Fibroblast of villous mesenchyme (primary cell): ENCODE measurements around the gene RBFOX2. TPM values are rescaled to one million over a fixed set of nuclear protein-coding genes. Genes with fewer than 3 reads are reported as not detected.

Experiments
- DNase-seq: peaks from one replicate; pipeline ENCODE4 v3.0.0-alpha.2; 2010; ENCODE audit warnings: low read depth
- H3K4me3 ChIP-seq: 2 replicates; pipeline ENCODE4 v1.5.1; 2011; ENCODE audit warnings: low read depth, mild to moderate bottlenecking, low read length
- total RNA-seq: library from RNA; depleted of rRNA; stranded (reverse); fragments of >200 nt; gene quantifications from 2 replicates; pipeline ENCODE4 v1.2.3, GENCODE V29; 2012
- TF ChIP-seq, protein P1 (sequence below): IDR thresholded peaks from 2 replicates; pipeline ENCODE4 v1.5.1; 2012; ENCODE audit warnings: low read depth, mild to moderate bottlenecking, low read length; ENCODE audit not compliant: insufficient read depth

The RBFOX2 gene
- total RNA-seq, 1 donor: 174 TPM

DNA sequence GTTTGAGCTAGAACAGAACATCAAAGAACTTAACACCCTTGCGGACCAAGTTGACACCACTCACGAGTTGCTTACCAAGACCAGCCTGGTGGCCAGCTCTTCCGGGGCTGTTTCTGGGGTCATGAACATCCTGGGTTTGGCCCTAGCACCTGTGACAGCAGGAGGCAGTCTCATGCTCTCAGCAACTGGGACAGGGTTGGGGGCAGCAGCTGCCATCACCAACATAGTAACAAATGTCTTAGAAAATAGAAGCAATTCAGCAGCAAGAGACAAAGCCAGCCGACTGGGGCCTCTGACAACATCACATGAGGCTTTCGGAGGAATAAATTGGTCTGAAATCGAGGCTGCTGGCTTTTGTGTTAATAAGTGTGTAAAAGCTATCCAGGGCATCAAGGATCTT, 302.2 kb downstream of the RBFOX2 start:
- no peak overlapping the region for H3K4me3 ChIP-seq
- TF ChIP-seq, protein P1, sequence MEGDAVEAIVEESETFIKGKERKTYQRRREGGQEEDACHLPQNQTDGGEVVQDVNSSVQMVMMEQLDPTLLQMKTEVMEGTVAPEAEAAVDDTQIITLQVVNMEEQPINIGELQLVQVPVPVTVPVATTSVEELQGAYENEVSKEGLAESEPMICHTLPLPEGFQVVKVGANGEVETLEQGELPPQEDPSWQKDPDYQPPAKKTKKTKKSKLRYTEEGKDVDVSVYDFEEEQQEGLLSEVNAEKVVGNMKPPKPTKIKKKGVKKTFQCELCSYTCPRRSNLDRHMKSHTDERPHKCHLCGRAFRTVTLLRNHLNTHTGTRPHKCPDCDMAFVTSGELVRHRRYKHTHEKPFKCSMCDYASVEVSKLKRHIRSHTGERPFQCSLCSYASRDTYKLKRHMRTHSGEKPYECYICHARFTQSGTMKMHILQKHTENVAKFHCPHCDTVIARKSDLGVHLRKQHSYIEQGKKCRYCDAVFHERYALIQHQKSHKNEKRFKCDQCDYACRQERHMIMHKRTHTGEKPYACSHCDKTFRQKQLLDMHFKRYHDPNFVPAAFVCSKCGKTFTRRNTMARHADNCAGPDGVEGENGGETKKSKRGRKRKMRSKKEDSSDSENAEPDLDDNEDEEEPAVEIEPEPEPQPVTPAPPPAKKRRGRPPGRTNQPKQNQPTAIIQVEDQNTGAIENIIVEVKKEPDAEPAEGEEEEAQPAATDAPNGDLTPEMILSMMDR: no peak
- DNase-seq: no peak

DNA sequence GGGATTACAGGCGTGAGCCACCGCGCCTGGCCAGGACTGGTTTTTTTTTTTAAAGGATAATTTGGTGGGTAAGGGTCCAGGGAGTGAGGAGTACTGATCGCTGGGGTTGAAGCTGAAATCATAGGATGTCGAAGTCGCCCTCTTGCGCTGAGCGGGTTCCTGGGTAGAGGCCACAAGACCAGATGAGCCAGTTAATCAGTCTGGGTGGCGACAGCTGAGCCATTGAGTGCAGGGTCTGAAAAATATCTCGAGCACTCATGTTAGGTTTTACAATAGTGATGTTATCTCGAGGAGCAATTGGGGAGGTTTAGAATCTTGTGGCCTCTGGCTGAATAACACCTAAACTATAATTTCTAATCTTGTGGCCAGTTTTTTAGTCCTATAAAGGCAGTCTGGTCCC, 303.1 kb downstream of the RBFOX2 start:
- DNase-seq: peak; percentile 23
- TF ChIP-seq, protein P1: no peak
- no peak overlapping the region for H3K4me3 ChIP-seq

DNA sequence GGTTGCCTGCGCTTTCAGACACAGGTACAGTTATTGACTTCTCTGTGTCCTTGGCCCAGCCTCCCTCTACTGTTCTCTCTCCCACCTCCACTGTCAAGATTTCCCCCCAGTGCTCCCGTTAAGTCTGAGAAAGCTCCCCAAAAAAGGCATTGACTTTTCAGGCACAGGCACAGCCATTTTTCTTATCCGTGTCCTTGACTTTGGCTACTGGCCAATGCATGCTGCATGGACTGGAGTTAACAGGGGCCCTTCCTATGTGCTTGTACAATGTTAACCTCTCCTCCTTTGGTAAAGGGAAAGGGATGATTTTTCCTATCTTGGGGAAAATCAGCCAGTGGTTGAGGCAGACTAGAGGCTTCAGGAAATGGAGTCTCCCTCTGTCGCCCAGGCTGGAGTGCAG, 306.7 kb downstream of the RBFOX2 start:
- no peak for DNase-seq
- TF ChIP-seq, protein P1: no peak
- no peak overlapping the region for H3K4me3 ChIP-seq

DNA sequence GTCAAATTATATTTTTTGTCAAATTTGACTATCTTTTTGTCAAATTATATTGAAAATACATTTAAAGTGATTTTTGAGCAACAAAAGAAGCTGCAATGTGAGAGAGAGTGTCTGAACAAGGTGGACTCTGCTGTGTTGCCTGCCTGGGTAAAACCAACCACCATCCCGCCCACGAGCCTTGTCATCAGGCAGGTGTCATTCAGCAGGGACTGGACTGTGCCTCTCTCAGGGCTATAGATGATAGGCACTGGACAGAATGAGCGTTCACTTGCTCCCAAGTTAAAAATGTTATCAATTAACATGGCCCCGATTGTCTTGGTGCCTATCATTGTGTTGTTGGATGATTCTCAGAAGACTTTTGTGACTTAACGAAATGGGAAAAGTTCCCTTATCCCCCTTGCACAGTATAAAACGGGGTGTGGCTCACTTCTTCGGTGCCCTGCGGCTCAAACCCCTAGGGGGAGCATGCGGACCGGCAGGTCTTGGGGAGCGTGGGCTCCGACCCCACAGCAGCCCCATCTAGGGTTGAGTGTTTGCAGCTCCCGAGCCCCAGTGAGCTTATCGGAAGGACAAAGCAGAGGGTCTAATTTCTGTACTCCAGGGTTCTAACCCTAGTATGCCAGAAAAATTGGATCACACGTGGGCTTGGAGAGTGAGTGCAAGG, 309.3 kb downstream of the RBFOX2 start:
- no peak for DNase-seq
- TF ChIP-seq, protein P1: no peak
- no peak overlapping the region for H3K4me3 ChIP-seq

DNA sequence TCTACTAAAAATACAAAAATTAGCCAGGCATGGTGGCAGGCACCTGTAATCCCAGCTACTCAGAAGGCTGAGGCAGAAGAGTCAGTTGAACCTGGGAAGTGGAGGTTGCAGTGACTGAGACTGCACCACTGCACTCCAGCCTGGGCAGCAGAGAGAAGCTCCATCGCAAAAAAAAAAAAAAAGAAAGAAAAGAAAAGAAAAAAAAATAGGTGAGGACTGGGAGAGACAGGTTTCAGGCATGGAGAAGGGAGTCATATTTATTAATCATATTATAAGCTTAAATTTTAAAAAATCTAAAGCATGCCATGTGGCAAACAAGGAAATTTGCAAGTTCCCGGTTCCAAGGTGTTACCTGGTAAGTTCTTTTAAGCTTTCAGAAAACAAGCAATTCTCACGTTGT, 311.1 kb downstream of the RBFOX2 start, which contains the start of gene APOL5:
TSS of gene APOL5 (plus strand) at position 301 of the 400 bp plus-strand sequence. CDS start at position 301, 0 bp downstream.
- DNase-seq: no peak
- H3K4me3 ChIP-seq: no peak within 1 kb of the TSS
- TF ChIP-seq, protein P1: no peak

DNA sequence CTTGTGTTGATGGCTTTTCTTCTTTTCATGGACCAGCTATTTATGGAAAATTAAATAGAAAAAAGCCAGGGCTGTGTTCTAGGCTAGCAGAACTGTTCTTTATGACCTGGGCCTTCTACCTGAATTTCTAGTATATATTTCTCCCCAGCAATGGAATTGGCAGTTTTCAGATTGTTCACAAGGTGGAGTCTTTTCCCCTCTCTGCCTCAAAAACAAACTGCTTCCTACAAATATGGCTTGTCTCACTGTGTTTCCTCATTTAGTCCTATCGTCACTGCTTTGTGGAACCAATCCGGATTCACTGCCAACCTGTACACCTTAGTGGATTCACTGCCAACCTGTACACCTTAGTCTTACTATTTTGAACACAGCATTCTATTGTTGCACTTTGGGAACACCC, 316.0 kb downstream of the RBFOX2 start:
- H3K4me3 ChIP-seq: no peak overlapping the region
- no peak for DNase-seq
- TF ChIP-seq, protein P1: peak; percentile 15

DNA sequence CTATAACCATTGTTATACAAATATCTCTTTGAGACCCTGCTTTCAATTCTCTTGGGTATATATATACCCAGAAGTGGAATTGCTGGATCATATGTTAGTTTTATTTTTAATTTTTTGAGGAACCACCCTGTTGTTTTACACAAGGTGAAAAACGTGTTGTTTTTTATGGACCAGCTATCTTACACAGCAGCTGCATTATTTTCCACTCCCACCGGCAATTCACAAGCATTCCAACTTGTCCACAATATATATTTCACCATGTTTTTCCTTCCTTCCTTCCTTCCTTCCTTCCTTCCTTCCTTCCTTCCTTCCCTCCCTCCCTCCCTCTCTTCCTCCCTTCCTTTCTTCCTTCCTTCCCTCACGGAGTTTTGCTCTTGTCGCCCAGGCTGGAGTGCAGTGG, 317.3 kb downstream of the RBFOX2 start:
- TF ChIP-seq, protein P1: no peak
- DNase-seq: no peak
- no peak overlapping the region for H3K4me3 ChIP-seq
